GM12878 (cell line): ENCODE measurements around the gene ERG.

Experiments
- CEBPB ChIP-seq, 2 experiments: fragments of 150-350 bp in 1 of 2; IDR thresholded peaks; 2 replicates each; pipeline ENCODE4 v1.6.1; 2012 to 2014; ENCODE audit warnings: low read depth in 2 of 2, low read length in 2 of 2, borderline replicate concordance in 1 of 2, inconsistent platforms in 1 of 2
- CTCF ChIP-seq, 3 experiments: IDR thresholded peaks in 2 of 3; conservative IDR thresholded peaks in 1 of 3; 2 replicates each; pipeline ENCODE4 v1.5.1; 2011; ENCODE audit warnings: low read depth in 3 of 3, low read length in 3 of 3, mild to moderate bottlenecking in 3 of 3, control low read depth in 2 of 3, moderate library complexity in 2 of 3, inconsistent platforms in 1 of 3, mixed read lengths in 1 of 3; ENCODE audit not compliant: control insufficient read depth in 2 of 3, insufficient read depth in 1 of 3; ENCODE audit errors: extremely low read depth in 1 of 3
- EGR1 ChIP-seq, 2 experiments: IDR thresholded peaks; 1 replicate in 1 of 2; 2 replicates in 1 of 2; pipeline ENCODE4 v1.6.1; 2011 to 2012; ENCODE audit warnings: low read depth in 2 of 2, low read length in 2 of 2, borderline replicate concordance in 1 of 2, mild to moderate bottlenecking in 1 of 2, moderate library complexity in 1 of 2
- POLR2A ChIP-seq: IDR thresholded peaks from 2 replicates; pipeline ENCODE4 v1.6.1; 2011; ENCODE audit warnings: low read depth, mild to moderate bottlenecking, low read length
- POLR2AphosphoS5 ChIP-seq: IDR thresholded peaks from 2 replicates; pipeline ENCODE4 v1.6.1; 2011; ENCODE audit warnings: mild to moderate bottlenecking, low read length, inconsistent platforms
- SUZ12 ChIP-seq: fragments of 200-600 bp; sonication (generic); IDR thresholded peaks from one replicate; pipeline ENCODE4 v1.6.1; 2018; ENCODE audit warnings: antibody characterized with exemption, mild to moderate bottlenecking; ENCODE audit not compliant: unreplicated experiment
- TAF1 ChIP-seq: IDR thresholded peaks from 2 replicates; pipeline ENCODE4 v1.6.1; 2011; ENCODE audit warnings: mild to moderate bottlenecking, low read depth, low read length, borderline replicate concordance
- USF2 ChIP-seq: IDR thresholded peaks from 2 replicates; pipeline ENCODE4 v1.6.1; 2011; ENCODE audit warnings: low read depth, low read length, improper control_type of control experiment, borderline replicate concordance
- YY1 ChIP-seq: IDR thresholded peaks from 2 replicates; pipeline ENCODE4 v1.6.1; 2011; ENCODE audit warnings: low read depth, mild to moderate bottlenecking, low read length
- ZNF24 ChIP-seq: fragments of 450-650 bp; IDR thresholded peaks from 2 replicates; pipeline ENCODE4 v1.6.1; 2017; ENCODE audit warnings: antibody characterized with exemption, mild to moderate bottlenecking
- ZSCAN29 ChIP-seq: fragments of 450-650 bp; IDR thresholded peaks from 2 replicates; pipeline ENCODE4 v1.6.1; 2017; ENCODE audit warnings: mild to moderate bottlenecking, moderate library complexity

GRCh38 chr21:38384675-38385426 lies 113.4 kb downstream of the ERG start:
- TF ChIP-seq SUZ12 (no peak), CEBPB (IDR thresholded peaks at IDR 0.05; ENCODE audit: borderline replicate concordance in 1 of 2, low read depth in 2 of 2, low read length in 2 of 2) (no peak), USF2 (no peak), CTCF (IDR thresholded peaks at IDR 0.05 in 2 of 3, conservative IDR thresholded peaks at IDR 0.05 in 1 of 3; ENCODE audit: control insufficient read depth in 2 of 3, extremely low read depth in 1 of 3, insufficient read depth in 1 of 3, low read depth in 3 of 3, low read length in 3 of 3) (no peak), POLR2A (no peak), YY1 (no peak), EGR1 (IDR thresholded peaks at IDR 0.05; ENCODE audit: borderline replicate concordance in 1 of 2, low read depth in 2 of 2, low read length in 2 of 2) (no peak), ZNF24 (no peak), TAF1 (no peak), ZSCAN29 (no peak), POLR2AphosphoS5 (no peak)
